OCI-LY3 (cell line): ENCODE data around the gene NR2E1.

Experiments
- H2AFZ ChIP-seq: fragments of 200-600, 300-600 bp; shearing (Covaris generic); 2 replicates; pipeline ENCODE4 v1.6.0; 2014; ENCODE audit warnings: antibody characterized with exemption, low read depth, low read length
- H3K27ac ChIP-seq: fragments of 200-600, 300-600 bp; sonication (generic); 2 replicates; pipeline ENCODE4 v1.5.1; 2014; ENCODE audit warnings: mild to moderate bottlenecking, low read length, moderate library complexity, mixed read lengths
- H3K27me3 ChIP-seq: fragments of 200-600, 300-600 bp; sonication (generic); 2 replicates; pipeline ENCODE4 v1.6.1; 2014; ENCODE audit warnings: low read depth, low read length, mixed read lengths
- H3K36me3 ChIP-seq: fragments of 200-600, 300-600 bp; sonication (generic); replicated peaks from 2 replicates; pipeline ENCODE3; 2014; ENCODE audit warnings: low read depth, low read length, mixed read lengths
- H3K4me1 ChIP-seq: fragments of 300-600, 200-600 bp; sonication (generic); 2 replicates; pipeline ENCODE4 v1.6.1; 2014; ENCODE audit warnings: low read length, mixed read lengths
- H3K4me2 ChIP-seq: fragments of 200-600, 300-600 bp; sonication (generic); 2 replicates; pipeline ENCODE4 v1.6.1; 2014; ENCODE audit warnings: low read length, mixed read lengths
- H3K4me3 ChIP-seq: fragments of 300-600, 200-600 bp; sonication (generic); 2 replicates; pipeline ENCODE4 v1.5.1; 2014; ENCODE audit warnings: antibody characterized with exemption, mild to moderate bottlenecking, low read length, moderate library complexity
- H3K79me2 ChIP-seq: fragments of 300-600, 200-600 bp; shearing (Covaris generic); 2 replicates; pipeline ENCODE4 v1.6.1; 2014; ENCODE audit warnings: mild to moderate bottlenecking, low read length, mixed read lengths
- H3K9ac ChIP-seq: fragments of 300-600, 200-600 bp; shearing (Covaris generic); 2 replicates; pipeline ENCODE4 v1.6.0; 2014; ENCODE audit warnings: mild to moderate bottlenecking, low read length, moderate library complexity
- H3K9me3 ChIP-seq: fragments of 200-600, 300-600 bp; shearing (Covaris generic); 2 replicates; pipeline ENCODE4 v1.6.1; 2014; ENCODE audit warnings: low read length, mixed read lengths; ENCODE audit not compliant: insufficient read depth
- H4K20me1 ChIP-seq: fragments of 200-600, 300-600 bp; sonication (generic); 2 replicates; pipeline ENCODE4 v1.6.1; 2016; ENCODE audit warnings: low read length, mixed read lengths; ENCODE audit not compliant: insufficient read depth
- EZH2phosphoT487 ChIP-seq: fragments of 200-600 bp; shearing (Covaris generic); IDR thresholded peaks from 2 replicates; pipeline ENCODE4 v1.6.1; 2018; ENCODE audit warnings: antibody characterized with exemption, mixed run types, low read depth
- TF ChIP-seq, protein P1 (sequence below): fragments of 200-600, 300-600 bp; sonication (generic); IDR thresholded peaks from 2 replicates; pipeline ENCODE4 v1.5.1; 2014; ENCODE audit warnings: antibody characterized with exemption, low read length, low read depth

Gene NR2E1

DNA sequence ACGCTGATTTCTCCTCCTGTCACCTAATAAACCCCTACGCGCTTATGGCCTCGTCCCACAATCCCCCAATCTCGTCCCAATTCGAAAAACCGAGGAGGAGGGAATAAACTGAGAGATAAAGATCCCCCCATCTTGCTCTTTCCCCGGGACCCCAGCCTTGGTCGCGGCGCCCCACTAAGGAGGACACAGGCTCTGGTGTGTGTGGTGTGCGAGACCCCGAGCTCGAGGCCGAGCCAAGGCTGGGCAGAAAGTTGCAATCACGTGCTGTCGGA, 1.3 kb upstream of the NR2E1 start:
- no peak overlapping the region for H3K4me2 ChIP-seq
- no peak overlapping the region for H3K4me3 ChIP-seq
- peaks cover 20% of the 10 kb centered on the region for H3K27me3 ChIP-seq

DNA sequence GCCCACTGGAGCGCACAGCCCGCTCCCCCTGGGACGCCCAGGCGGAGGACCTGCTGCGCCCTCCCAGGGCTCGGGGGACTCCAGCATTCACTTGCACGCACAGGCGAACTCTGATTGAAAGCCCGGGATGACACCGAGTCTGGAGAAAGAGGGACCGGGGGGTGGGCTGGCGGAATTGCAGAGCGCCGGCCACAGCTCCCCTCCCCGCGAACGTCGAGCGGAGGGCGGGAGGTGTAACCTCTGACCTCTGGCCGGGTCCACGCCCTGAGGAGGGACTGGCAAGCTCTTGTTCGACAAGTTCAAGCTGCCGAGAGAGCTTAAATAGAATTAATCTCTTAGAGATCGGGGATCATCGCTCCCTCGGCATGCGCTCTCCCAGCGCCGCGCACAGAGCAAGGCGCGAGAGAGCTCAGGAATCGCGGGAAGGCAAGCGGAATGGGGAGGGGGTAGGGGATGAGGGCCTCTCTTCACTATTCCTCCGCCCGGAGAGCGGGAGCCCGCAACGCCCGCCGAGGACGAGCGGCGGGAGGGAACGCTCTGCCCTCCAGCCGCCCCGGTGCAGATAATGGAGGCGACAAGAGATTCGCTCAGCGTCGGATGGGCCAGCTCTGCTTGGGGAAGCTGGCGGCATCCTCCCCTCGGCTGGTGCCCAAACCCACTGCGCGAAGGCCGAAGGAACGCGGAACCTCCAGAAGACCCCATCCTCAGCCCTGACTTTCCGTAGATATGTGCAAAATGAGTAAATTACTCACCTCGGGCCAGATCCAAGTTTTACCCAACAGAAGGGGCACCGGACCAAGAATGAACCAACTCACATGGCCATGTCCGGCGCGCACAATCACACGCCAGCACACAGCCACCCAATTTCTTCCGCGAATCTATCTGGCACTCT, 761 bp upstream of the NR2E1 start:
- Histone ChIP-seq H3K4me3 (no peak overlapping the region), H3K27me3 (peaks cover 15% of the 10 kb centered on the region)

More for the DNA sequence above, 1.3 kb upstream of the NR2E1 start:
- Histone ChIP-seq H3K4me1 (no peaks in the 10 kb centered on the region), H3K27ac (no peak overlapping the region), H3K9ac (no peak overlapping the region), H3K79me2 (no peaks in the 10 kb centered on the region), H4K20me1 (no peaks in the 10 kb centered on the region), H3K36me3 (no peaks in the 10 kb centered on the region), H2AFZ (no peak overlapping the region), H3K9me3 (no peaks in the 10 kb centered on the region)
- no peak for TF ChIP-seq EZH2phosphoT487
- TF ChIP-seq, protein P1, sequence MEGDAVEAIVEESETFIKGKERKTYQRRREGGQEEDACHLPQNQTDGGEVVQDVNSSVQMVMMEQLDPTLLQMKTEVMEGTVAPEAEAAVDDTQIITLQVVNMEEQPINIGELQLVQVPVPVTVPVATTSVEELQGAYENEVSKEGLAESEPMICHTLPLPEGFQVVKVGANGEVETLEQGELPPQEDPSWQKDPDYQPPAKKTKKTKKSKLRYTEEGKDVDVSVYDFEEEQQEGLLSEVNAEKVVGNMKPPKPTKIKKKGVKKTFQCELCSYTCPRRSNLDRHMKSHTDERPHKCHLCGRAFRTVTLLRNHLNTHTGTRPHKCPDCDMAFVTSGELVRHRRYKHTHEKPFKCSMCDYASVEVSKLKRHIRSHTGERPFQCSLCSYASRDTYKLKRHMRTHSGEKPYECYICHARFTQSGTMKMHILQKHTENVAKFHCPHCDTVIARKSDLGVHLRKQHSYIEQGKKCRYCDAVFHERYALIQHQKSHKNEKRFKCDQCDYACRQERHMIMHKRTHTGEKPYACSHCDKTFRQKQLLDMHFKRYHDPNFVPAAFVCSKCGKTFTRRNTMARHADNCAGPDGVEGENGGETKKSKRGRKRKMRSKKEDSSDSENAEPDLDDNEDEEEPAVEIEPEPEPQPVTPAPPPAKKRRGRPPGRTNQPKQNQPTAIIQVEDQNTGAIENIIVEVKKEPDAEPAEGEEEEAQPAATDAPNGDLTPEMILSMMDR = no peak

DNA sequence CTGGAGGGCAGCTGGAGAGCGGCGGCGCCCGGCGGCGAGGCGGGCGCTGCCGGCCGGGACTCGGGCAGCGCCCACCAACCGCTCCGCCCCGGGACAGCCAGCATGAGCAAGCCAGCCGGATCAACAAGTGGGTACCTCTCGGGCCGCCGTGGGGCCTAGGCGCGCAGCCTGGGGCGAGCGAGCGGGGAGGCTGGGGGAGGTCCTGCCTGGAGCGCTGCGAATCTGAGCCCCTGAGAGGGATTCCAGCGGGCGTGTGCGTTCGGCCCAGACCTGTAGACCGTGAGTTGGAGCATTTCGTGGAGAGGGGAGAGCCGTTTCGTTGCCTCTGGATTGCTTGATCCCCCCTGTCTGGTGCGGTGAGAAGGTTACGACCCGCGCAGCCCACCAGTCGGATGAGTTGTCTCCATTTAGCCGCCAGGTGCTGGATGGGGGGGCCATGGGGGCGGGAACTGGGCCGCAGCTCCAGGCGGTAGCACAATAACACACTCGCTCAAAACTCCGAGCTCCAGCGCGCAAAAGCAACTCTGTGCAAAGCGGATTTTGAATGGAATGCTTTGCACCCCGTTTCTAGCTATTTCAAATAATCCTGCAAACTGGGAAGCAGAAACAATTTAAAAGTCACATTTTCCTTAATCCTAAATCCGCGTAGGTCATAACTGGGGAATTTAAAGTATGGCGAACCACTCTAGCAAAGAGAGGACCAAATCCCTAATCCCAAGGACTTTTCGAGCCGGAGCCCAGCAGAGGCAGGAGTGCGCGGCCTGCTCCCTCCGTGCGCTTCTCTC, 1.0 kb downstream of the NR2E1 start:
- H2AFZ ChIP-seq = no peak overlapping the region

More for the DNA sequence above, 761 bp upstream of the NR2E1 start:
- H3K27ac ChIP-seq = no peak overlapping the region
- no peaks in the 10 kb centered on the region for H3K4me1 ChIP-seq
- no peak overlapping the region for H3K4me2 ChIP-seq
- H3K9ac ChIP-seq = no peak overlapping the region
- H4K20me1 ChIP-seq = no peaks in the 10 kb centered on the region
- H3K36me3 ChIP-seq = no peaks in the 10 kb centered on the region
- TF ChIP-seq EZH2phosphoT487 = no peak
- TF ChIP-seq, protein P1 = no peak
- no peaks in the 10 kb centered on the region for H3K9me3 ChIP-seq
- no peak overlapping the region for H2AFZ ChIP-seq
- no peaks in the 10 kb centered on the region for H3K79me2 ChIP-seq

More for the DNA sequence above, 1.0 kb downstream of the NR2E1 start:
- Histone ChIP-seq H3K9ac (no peak overlapping the region), H3K36me3 (no peaks in the 10 kb centered on the region), H3K27ac (no peak overlapping the region), H3K4me1 (no peaks in the 10 kb centered on the region), H3K4me2 (no peak overlapping the region), H3K4me3 (no peak overlapping the region), H4K20me1 (no peaks in the 10 kb centered on the region), H3K79me2 (no peaks in the 10 kb centered on the region), H3K27me3 (peaks cover 5% of the 10 kb centered on the region; the same call in 1 of the 2 replicates), H3K9me3 (no peaks in the 10 kb centered on the region)
- no peak for TF ChIP-seq EZH2phosphoT487
- TF ChIP-seq, protein P1 = no peak
